PC-9 (cell line): ENCODE results near the gene TUBA1A.

Experiments used
- EZH2 ChIP-seq: fragments of 200-600 bp; sonication (generic); IDR thresholded peaks from 2 replicates; pipeline ENCODE4 v1.8.0; 2017; ENCODE audit warnings: antibody characterized with exemption, low read depth
- TF ChIP-seq, protein P1 (sequence below): fragments of 200-600 bp; sonication (generic); conservative IDR thresholded peaks from 2 replicates; pipeline ENCODE4 v1.6.1; 2017; ENCODE audit warnings: mixed run types, antibody characterized with exemption, mild to moderate bottlenecking, moderate library complexity

GRCh38 chr12:49228653-49229052, 39.8 kb upstream of the TUBA1A start:
- TF ChIP-seq, protein P1, sequence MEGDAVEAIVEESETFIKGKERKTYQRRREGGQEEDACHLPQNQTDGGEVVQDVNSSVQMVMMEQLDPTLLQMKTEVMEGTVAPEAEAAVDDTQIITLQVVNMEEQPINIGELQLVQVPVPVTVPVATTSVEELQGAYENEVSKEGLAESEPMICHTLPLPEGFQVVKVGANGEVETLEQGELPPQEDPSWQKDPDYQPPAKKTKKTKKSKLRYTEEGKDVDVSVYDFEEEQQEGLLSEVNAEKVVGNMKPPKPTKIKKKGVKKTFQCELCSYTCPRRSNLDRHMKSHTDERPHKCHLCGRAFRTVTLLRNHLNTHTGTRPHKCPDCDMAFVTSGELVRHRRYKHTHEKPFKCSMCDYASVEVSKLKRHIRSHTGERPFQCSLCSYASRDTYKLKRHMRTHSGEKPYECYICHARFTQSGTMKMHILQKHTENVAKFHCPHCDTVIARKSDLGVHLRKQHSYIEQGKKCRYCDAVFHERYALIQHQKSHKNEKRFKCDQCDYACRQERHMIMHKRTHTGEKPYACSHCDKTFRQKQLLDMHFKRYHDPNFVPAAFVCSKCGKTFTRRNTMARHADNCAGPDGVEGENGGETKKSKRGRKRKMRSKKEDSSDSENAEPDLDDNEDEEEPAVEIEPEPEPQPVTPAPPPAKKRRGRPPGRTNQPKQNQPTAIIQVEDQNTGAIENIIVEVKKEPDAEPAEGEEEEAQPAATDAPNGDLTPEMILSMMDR = no peak
- TF ChIP-seq EZH2 = no peak
